GM12801 (cell line): ENCODE data around the gene NANOGP8.
"Not testable (repeated sequence)": the region's sequence is repeated elsewhere in the genome, so short reads cannot be mapped to it uniquely, and the experiment has no call there.

Experiments used
- TF ChIP-seq, protein P1 (sequence below): IDR thresholded peaks from one replicate; pipeline ENCODE4 v1.5.1; 2011; ENCODE audit warnings: control low read depth; ENCODE audit not compliant: insufficient read length; ENCODE audit errors: extremely low read depth

NANOGP8 gene, protein sequence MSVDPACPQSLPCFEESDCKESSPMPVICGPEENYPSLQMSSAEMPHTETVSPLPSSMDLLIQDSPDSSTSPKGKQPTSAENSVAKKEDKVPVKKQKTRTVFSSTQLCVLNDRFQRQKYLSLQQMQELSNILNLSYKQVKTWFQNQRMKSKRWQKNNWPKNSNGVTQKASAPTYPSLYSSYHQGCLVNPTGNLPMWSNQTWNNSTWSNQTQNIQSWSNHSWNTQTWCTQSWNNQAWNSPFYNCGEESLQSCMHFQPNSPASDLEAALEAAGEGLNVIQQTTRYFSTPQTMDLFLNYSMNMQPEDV

DNA sequence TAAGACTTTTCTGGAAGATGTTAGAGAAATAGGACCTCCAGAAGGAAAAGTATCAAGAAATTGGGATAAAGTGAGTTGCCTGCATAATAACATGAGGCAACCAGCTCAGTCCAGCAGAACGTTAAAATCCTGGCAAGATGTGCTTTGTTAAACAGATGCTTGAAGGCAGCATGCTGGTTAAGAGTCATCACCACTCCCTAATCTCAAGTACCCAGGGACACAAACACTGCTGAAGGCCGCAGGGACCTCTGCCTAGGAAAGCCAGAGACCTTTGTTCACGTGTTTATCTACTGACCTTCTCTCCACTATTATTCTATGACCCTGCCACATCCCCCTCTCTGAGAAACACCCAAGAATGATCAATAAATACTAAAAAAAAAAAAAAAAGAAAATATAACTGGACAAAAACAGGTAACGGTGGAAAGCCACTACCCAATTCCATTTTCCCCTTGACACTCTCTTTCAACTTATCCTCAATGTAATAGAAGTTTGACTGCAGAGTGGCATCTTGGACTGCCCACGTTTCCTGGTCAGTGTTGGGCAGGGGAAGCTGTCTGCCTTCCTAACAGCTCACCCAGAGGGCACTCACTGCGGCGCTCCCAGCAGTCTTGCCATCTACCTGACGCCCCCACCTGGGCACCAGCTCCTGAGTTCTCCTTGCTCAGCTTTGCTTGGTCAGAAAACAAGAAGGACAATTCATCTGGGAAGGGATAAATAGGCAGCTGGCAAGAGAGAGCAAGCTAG, at the start of gene NANOGP8:
NANOGP8 (minus strand) TSS at position 120 of the 744 bp plus-strand sequence. CDS start 185 bp downstream, outside the sequence.
- TF ChIP-seq, protein P1, sequence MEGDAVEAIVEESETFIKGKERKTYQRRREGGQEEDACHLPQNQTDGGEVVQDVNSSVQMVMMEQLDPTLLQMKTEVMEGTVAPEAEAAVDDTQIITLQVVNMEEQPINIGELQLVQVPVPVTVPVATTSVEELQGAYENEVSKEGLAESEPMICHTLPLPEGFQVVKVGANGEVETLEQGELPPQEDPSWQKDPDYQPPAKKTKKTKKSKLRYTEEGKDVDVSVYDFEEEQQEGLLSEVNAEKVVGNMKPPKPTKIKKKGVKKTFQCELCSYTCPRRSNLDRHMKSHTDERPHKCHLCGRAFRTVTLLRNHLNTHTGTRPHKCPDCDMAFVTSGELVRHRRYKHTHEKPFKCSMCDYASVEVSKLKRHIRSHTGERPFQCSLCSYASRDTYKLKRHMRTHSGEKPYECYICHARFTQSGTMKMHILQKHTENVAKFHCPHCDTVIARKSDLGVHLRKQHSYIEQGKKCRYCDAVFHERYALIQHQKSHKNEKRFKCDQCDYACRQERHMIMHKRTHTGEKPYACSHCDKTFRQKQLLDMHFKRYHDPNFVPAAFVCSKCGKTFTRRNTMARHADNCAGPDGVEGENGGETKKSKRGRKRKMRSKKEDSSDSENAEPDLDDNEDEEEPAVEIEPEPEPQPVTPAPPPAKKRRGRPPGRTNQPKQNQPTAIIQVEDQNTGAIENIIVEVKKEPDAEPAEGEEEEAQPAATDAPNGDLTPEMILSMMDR, result not testable (repeated sequence)

DNA sequence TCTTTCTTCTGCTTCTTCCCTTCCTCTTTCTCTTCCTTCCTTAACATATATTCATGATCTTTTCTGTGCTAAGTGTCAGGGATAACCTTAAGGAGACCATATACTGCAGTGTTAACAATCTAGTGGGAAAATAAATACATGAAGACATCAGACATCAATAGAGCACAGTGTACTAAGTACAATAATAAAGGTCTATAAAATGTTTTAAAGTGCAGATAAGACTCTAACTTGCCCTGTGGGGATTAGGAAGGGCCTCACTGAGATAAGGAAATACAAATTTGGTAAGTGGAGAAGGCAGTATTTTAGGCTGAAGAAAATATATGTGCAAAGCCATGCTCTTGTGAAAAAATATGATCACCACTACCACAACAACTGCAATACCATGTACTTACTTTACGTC, 49.2 kb upstream of the NANOGP8 start:
- TF ChIP-seq, protein P1, result no peak

DNA sequence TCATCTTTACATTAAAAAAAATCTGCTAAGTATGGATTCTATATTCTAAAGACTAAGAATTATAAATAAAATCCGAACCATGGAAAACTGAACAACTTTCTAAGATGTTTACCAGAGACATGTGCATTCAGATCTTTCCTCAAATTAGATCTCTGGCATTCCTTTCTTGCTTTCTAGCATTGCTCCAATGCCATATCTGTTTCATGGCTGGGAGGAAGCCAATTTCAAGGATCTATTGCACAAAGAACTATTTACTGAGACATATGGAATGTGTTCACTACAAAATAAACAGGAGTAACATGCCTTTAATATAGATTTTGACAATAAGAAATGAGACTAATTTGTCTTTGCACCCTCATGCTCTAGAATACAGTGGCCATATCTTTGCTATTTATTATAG, 45.1 kb upstream of the NANOGP8 start:
- TF ChIP-seq, protein P1, result no peak

DNA sequence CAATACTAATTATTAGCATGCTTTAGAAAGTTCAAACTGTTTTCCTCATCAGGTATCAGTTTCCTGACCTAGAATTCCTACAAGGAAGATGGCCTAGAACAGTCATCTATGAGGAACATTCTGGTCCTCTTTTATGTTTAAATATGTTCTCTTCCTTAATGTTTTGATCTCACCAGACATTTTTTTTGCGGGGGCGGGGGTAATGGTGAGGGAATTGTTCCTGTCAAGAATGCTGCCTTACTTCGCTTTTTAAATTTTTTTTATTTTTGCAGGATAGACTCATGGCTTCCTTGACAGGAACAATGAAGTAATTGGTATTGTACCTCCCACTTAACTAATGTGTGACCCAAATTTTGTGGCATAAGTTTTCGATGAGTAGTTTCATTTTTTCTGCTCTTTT, 44.3 kb upstream of the NANOGP8 start:
- TF ChIP-seq, protein P1, result no peak

DNA sequence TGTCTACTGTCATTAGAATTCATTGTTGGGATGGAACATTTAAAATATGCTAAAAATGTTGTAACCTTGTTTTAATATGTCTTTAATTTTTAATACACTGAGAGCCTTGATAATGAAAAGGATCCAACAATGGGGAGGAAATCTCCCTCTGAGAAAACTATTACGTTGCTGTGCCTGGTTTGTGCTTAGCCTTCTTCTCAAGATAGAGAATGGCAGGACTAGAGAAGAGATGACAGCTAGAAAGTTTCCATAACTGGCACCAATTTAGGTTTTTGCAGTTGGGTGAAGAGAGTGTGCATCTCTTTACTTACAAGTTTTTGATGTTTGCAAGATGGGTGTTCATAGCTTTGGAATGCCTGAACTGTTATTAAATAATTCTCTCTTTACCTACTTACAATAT, 42.6 kb upstream of the NANOGP8 start:
- TF ChIP-seq, protein P1, result no peak

DNA sequence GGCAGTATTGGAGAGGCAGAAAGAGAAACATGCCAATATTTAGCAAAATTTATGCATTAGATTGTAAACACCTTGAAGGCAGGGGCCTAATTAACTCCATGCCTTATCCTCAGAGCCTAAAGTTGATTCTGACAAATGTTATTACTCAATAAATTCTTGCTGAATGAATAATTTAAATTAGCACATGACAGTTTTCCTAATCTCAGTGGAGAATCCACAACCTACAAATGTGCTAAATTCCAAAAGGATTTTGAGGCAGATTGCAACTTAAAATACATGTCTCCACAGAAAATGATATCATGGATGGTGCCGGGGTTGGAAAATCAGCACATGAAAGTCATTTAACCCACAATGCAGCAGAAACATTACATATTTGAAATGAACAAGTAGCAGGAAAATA, 41.1 kb upstream of the NANOGP8 start:
- TF ChIP-seq, protein P1, result no peak

DNA sequence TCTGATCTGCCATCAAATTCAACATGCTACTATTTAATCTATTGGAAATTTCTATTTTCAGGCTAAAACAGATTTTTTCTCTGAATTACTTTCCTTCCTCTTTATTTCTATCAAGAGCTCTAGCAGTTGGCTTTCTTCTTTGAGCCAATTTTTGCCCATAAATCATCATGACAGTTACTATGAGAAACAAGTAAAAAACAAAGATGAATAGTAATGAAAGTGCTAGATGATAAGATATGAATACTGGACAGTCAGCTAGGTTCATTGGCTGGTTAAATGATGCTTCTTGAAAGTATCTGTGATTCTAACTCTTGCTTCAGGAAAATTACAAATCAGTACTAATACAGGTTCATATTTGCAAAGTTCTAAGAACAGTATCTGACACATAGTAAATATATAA, 38.6 kb upstream of the NANOGP8 start:
- TF ChIP-seq, protein P1, result no peak
